Cardiac septum (tissue), 1 donor: ENCODE data around the gene TUB. TPM values are rescaled to one million over a fixed set of nuclear protein-coding genes. Genes with fewer than 3 reads are reported as not detected.

Experiments
- DNase-seq: peaks from one replicate; pipeline ENCODE4 v3.0.0-alpha.2; 2020; ENCODE audit warnings: low spot score
- intact Hi-C: fragments of 100-400 bp; cut with DNase I; formaldehyde crosslinking; loops from one replicate; pipeline ENCODE4 v1.14.0; 2022
- total RNA-seq: library from RNA; stranded (reverse); fragmentation: NEBNext Ultra II Directional; extraction: Animal tissue kit (Norgen Biotek cat#: 25700); gene quantifications from one replicate; pipeline ENCODE4 v1.2.1, GENCODE V29; 2021
- donor health status: DM: no; HTN: no; CAD: no.

Gene TUB
- total RNA-seq, 1 donor from 2014 or later: 12.2 TPM

GRCh38 chr11:8066036-8066910 lies 14.7 kb upstream of the TUB start:
- no peak for DNase-seq
- intact Hi-C loops: no loop called here

GRCh38 chr11:8066911-8067455 lies 14.0 kb upstream of the TUB start:
- DNase-seq: no peak
- intact Hi-C loops: no loop called here

DNA sequence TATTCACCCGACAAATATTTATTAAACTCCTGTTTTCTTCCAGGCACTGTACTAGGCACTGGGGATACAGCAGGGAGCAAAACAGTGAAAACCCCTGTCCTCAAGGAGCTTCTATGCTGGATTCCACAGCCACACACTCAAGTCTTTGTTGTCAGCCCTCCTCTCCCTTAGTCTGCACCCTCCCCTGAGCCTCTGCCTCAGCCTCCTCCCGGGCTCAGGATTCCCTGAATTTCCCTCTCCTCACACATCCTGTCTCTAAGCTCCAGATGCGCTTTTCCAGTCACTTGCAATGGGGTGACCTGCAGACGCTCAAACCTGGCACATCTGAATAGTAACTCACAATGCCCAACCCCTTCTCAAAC lies 13.5 kb upstream of the TUB start:
- DNase-seq: no peak
- intact Hi-C loops: no loop called here

DNA sequence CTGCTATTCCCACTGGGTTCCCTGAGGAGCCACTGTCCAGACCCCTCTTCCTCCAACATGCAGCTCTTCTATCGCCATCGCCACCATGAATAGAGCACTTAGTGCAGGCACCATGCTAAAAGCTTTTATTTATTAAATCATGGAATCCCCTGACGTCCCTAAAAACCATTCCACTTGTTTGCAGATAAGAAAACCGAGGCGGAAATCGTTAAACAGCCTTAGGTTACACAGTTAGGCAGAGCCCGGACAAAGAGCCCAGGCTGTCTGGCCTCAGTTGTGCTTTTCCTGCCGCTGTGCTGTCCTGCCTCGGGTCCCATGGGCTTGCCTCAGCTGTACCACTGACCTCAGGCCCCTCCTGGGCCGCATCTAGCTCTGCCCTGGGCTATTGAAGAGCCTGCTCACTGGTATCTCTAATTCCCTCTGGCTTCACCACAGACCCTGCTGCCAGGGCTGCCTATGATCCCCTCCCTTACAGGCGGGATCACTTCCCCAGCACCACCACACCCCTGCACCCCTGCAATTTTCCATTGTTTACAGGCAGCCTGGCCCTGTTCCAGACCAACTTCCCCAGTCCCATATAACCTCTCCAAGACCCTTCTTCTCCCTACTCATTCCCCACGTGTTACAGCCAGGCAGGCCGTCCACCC lies 13.0 kb upstream of the TUB start:
- intact Hi-C loops: no loop called here
- DNase-seq: no peak

DNA sequence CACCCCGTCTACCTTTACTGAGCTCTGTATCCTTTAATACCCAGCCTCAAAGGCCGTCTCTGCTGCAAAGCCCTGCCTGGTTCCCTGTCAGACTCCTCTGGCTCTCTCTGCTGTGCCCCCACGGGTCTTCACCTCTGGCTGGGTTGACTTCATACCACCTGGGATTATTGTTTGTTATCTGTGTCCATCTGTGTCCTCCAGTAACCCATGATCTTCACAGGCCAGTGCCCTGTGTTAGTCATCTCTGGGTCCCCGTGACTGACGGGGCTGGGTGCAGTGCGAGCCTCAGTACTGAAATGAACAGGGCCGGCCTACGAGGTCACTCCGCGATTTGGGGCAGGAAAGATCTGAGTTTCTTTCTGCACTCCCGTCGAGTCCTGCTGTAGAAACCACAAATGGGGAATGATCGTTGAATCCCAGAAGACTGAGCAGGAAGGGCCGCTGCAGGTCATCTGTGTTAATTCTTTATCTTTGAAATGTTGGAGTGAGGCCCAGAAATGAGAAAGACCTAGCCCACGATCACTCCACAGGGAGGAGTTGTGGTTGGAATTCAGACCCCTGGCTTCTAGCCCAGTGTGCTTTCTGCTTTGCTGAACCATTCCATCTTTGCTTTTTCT lies 12.3 kb upstream of the TUB start:
- no peak for DNase-seq

DNA sequence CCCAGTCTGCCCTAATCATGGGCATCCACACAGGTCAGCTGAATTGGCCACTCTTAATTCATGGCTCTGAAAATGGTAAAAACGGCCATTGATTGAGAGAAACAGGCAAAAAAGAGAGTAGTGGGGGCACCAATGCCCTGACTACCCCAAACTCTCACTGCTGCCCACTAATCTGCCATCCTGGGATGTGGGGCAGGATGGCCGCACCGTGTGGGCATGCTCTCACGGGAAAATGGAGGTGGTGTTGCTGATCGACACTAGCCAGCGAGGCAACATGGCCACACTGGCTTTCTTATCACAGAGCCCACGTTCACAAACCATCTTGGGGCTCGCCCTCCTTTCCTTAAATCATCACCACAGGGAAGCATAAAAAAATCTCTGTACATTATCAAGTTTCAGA lies 11.2 kb upstream of the TUB start:
- DNase-seq: no peak
- intact Hi-C loops: loop anchor here (1.0 kb wide), 1 partner anchor 36 kb away; no protein-coding TSS in a partner anchor

More for the DNA sequence above, 12.3 kb upstream of the TUB start:
- intact Hi-C loops: no loop called here

DNA sequence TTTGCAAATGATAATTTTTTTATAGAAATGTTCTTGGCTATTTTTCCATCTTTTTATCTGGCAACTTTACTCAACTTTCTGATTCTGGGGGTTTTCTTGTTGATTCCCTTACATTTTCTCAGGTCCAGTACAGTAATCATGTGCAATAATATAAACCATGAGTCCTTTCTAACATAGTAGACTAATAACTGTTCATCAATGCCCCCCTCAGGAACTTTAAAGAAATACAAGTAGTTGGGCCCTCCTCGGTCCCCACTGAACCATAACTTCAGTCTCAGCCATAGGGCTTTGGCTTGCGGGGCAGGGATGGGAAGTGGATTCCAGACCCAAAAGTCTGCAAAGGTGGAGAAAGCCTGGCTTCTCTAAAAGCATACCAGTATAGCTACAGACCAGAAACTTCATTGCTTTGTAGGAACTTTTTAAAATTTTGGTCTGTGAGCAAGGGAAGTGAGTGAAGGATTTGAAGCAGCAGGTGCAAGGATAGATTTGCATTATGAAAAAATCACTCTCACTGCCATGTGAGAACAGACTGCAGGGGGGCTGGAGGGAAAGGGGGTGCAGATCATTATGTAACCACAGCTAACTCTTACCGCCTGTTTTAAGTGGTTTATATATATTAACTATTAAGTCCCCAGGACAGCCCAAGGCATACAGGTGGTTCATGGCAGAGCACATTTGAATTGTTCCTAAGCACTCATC lies 10.4 kb upstream of the TUB start:
- DNase-seq: no peak
- intact Hi-C loops: loop anchor here (1.0 kb wide), 1 partner anchor 37 kb away; no protein-coding TSS in a partner anchor

DNA sequence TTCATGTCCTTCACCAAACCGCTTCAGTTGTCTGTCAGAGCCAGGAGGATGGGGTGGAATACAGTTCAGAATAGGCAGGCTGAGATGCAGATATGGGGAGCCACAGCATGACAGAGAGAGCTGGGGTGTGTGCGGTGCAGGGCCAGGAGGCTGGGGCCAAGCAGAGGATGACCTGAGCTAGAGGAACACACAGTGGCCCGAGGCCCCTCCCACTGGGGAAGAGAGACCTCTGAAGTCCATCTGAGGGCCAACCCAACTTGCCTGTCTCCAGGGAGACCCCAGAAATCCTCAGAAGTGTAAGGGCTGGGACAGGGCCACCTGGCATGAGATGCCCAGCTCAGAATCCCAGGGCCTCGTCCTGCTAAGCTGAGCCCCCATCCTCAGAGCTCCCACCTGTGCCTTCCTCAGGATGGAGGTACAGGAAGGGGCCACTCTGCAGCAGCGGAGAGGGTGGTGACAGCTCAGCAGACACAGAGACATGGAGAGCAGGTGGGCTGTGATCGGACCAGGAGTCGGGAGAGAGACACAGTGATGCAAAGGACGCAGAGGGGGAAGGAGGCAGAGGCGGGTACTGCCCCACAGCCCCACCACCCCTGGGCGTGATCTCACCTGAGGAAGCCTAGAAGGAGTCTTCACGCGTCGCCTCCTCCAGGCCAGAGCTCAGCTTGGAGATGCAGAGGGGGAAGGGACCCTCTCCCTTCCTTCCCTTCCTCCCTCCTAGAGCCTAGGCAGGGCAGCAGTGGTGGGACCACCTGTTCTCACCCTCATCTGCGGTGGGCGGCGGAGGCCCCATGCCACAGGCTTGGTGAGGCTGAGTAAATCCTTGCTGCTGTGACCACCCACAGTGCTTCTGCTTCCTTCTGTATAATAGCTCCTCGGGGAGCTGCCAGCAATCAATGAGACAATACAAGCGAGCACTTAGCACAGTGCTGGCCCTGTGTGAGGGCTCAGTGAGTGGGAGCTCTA lies 9.1 kb upstream of the TUB start:
- DNase-seq: peak; percentile 71
- intact Hi-C loops: no loop called here

DNA sequence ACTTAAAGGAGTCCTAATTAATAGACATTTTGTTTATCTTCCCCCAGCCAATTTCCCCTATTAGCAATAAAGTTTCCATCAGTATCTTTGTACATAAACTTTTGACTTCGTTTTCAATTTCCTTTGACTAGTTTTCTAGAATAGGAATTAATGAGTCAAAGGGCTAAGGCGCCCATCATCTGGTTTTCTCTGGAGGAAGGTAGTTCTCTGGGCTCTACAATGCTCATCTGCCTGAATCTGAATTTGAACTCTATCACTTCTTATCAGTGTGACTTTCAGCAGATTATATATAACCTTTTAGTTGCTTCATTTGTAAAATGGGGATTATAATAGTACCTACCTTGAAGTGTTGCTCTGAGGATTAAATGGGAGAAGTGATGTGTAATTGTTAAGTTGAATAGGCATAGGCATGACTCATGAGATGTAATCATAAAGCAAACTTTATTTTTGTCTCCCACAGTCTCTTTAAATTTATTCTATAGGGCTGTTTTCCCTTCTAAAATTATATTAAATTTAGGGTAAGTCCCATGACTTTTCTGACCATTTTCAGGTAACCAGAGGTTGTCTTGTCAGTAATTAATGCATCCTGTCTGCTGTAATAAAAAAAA lies 5.8 kb upstream of the TUB start:
- DNase-seq: no peak
- intact Hi-C loops: no loop called here

- intact Hi-C loops: no loop called here
- DNase-seq: no peak
Measured at GRCh38 chr11:8079111-8079675, 1.8 kb upstream of the TUB start.

- intact Hi-C loops: no loop called here
- DNase-seq: no peak
Measured at GRCh38 chr11:8080069-8080670, 841 bp upstream of the TUB start.

DNA sequence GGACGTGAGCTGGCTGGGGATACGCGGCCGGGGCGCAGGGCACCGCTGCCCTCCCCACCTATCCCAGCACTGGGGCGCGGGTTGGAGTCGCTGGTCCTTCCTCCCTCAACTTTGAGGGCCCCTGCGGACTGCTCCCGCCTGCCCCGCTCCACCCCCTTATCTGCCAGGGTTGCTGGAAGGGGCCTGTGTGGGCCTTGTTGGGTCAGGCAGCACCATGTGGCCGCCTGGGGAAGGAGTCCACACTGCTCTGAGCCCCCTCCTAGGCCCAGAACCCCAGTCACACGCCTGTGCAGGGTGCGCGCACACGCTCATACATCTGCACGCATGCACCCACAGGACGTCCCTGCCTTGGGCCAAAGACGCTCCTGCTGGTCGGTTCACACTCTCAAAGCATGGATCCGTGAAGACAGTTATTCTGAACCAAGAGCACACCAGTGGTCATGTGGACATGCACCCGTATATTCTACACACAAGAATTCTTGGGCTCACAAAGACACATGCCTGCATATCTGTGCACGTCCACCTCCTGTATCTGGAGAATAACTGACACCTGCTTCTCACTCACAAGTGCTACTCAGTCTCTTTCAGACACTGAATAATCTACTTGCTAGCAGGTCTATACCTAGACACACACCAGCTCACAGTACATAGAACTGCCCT lies 710 bp downstream of the TUB start:
- intact Hi-C loops: no loop called here
- DNase-seq: no peak

- intact Hi-C loops: no loop called here
- no peak for DNase-seq
Measured at GRCh38 chr11:8082391-8083087, 1.5 kb downstream of the TUB start.

DNA sequence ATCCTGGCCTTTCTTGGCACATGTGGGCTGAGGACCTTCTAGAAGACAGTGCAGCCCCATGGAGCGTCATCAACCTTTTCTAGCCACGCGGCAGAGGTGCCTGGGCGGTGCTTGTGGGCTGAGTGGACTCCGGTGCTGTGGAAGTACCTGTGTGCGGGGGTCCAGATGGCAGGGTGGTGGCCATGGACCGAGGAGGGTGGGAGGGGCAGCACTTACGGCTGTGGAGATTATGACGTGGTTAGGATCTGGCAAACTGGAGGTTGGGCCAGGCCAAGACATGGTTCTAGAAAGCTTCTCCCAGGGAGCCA lies 2.0 kb downstream of the TUB start:
- intact Hi-C loops: no loop called here
- no peak for DNase-seq

DNA sequence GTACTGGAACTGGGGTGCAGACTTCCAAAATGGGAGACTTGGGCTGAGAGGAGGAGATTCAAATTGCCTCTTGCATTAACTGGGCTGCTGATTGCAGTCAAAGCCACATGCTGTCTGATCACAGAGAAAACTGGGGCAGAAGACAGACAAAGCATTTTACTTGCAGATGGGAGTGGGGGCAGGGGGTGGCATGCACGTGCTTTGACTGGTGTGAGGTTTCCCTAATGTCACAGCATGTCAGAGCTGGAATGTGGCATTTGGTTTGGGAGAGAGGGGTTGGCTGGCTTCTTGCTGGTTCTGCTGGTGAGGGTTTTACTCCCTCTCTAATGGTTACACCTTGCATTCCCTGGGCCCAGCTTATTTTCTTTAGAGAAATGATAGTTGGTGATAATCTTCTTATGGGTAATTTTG lies 2.9 kb downstream of the TUB start:
- intact Hi-C loops: no loop called here
- no peak for DNase-seq

DNA sequence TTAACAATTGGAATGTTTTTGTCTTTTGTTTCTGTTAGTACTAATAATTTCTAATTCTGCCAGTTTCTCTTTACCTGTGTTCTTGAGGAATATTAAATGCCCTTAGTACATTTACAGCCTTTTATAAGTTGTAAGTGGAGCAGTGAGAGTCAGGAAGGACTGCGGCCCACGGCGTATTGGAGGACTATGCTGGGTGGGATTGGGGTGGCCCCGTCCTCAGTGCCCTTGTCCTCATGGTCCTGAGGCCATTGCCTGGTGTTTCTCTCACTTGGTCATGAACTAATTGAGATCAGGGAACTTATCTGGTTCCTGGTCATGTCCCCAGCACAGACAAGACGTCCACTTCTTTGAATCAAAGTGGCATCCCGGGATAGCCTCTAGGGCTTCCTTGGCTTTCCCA lies 3.3 kb downstream of the TUB start:
- intact Hi-C loops: no loop called here
- DNase-seq: no peak
